HG02884 (cell line): ENCODE data around the gene ZFYVE16.
"Not testable (repeated sequence)": the region's sequence is repeated elsewhere in the genome, so short reads cannot be mapped to it uniquely, and the experiment has no call there.

ENCODE experiments used
- ATAC-seq: cut with Tn5 transposase; IDR thresholded peaks from one replicate; pipeline ENCODE4 v1.9.1; 2021; ENCODE audit warnings: mild to moderate bottlenecking, moderate library complexity; ENCODE audit not compliant: unreplicated experiment

Gene ZFYVE16

GRCh38 chr5:80407735-80408483, at the start of gene ZFYVE16:
ZFYVE16 (plus strand) TSS chr5:80408064; CDS start chr5:80434148, 26,084 bp downstream.
- ATAC-seq, result peak; percentile 83

GRCh38 chr5:80360914-80361444, 46.9 kb upstream of the ZFYVE16 start:
- no peak for ATAC-seq

- ATAC-seq, result no peak
These were observed 43.0 kb upstream of the ZFYVE16 start for GRCh38 chr5:80364892-80365291.

GRCh38 chr5:80368661-80369480, 39.0 kb upstream of the ZFYVE16 start:
- ATAC-seq, result no peak

GRCh38 chr5:80369521-80369920, 38.3 kb upstream of the ZFYVE16 start:
- no peak for ATAC-seq

GRCh38 chr5:80370390-80370789, 37.5 kb upstream of the ZFYVE16 start:
- ATAC-seq, result no peak

GRCh38 chr5:80372780-80373179, 35.1 kb upstream of the ZFYVE16 start:
- no peak for ATAC-seq

GRCh38 chr5:80374188-80374587, 33.7 kb upstream of the ZFYVE16 start:
- no peak for ATAC-seq

- ATAC-seq, result no peak
These were observed 31.3 kb upstream of the ZFYVE16 start for GRCh38 chr5:80376557-80376956.

GRCh38 chr5:80382488-80382887, 25.4 kb upstream of the ZFYVE16 start:
- ATAC-seq, result no peak

- ATAC-seq, result no peak
These were observed 20.6 kb upstream of the ZFYVE16 start for GRCh38 chr5:80387063-80387768.

- ATAC-seq, result no peak
These were observed 18.3 kb upstream of the ZFYVE16 start for GRCh38 chr5:80389580-80389979.

- ATAC-seq, result not testable (repeated sequence)
These were observed 17.5 kb upstream of the ZFYVE16 start for GRCh38 chr5:80390413-80390812.

- not testable (repeated sequence) for ATAC-seq
These were observed 16.6 kb upstream of the ZFYVE16 start for GRCh38 chr5:80391267-80391666.

- ATAC-seq, result no peak
These were observed 8.2 kb upstream of the ZFYVE16 start for GRCh38 chr5:80399526-80400239.

- ATAC-seq, result not testable (repeated sequence)
These were observed 7.5 kb upstream of the ZFYVE16 start for GRCh38 chr5:80400368-80400767.

- no peak for ATAC-seq
These were observed 4.1 kb upstream of the ZFYVE16 start for GRCh38 chr5:80403782-80404181.

GRCh38 chr5:80406980-80407734, 707 bp upstream of the ZFYVE16 start:
- no peak for ATAC-seq

GRCh38 chr5:80408484-80409366, 861 bp downstream of the ZFYVE16 start:
- ATAC-seq, result peak; percentile 46
